ENCODE measurements around the gene EML6.

EML6 gene

DNA sequence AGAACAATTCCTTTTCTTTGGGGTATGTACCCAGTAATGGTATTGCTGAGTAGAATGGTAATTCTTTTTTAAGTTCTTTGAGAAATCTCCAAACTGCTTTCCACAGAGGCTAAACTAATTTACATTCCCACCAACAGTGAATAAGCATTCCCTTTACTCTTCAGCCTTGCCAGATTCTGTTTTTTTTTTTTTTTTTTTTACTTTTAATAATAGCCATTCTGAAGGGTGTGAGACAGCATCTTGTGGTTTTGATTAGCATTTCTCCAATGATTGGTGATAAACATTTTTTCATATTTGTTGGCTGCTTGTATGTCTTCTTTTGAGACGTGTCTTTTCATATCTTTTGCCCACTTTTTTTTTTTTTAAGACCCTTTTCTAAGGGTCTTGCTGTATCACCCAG, 189.4 kb downstream of the EML6 start:
- Histone ChIP-seq H2AFZ (ENCODE audit: low read length) (no peak overlapping the region), H3K9ac (ENCODE audit: low read depth, low read length, poor library complexity, severe bottlenecking) (no peak overlapping the region), H3F3A (ENCODE audit: low read depth) (no peaks in the 10 kb centered on the region), H3K4me3 (ENCODE audit: low read length, poor library complexity, severe bottlenecking) (no peak overlapping the region), H3K4me1 (ENCODE audit: insufficient read depth, low read length, poor library complexity, severe bottlenecking) (no peaks in the 10 kb centered on the region), H3K9me3 (ENCODE audit: insufficient read depth, low read depth, low read length) (no peaks in the 10 kb centered on the region), H3K4me2 (ENCODE audit: low read depth, low read length, poor library complexity, severe bottlenecking) (no peak overlapping the region), H4K20me1 (ENCODE audit: insufficient read depth, low read length, poor library complexity, severe bottlenecking) (no peaks in the 10 kb centered on the region), H3K36me3 (ENCODE audit: insufficient read depth, low read length) (no peaks in the 10 kb centered on the region), H3K27me3 (ENCODE audit: insufficient read depth, low read length, poor library complexity, severe bottlenecking) (no peaks in the 10 kb centered on the region), H3K79me2 (ENCODE audit: insufficient read depth, low read length) (no peaks in the 10 kb centered on the region), H3K9me2 (replicated peaks; ENCODE audit: low read depth, low read length) (no peaks in the 10 kb centered on the region)
- TF ChIP-seq, protein P1, sequence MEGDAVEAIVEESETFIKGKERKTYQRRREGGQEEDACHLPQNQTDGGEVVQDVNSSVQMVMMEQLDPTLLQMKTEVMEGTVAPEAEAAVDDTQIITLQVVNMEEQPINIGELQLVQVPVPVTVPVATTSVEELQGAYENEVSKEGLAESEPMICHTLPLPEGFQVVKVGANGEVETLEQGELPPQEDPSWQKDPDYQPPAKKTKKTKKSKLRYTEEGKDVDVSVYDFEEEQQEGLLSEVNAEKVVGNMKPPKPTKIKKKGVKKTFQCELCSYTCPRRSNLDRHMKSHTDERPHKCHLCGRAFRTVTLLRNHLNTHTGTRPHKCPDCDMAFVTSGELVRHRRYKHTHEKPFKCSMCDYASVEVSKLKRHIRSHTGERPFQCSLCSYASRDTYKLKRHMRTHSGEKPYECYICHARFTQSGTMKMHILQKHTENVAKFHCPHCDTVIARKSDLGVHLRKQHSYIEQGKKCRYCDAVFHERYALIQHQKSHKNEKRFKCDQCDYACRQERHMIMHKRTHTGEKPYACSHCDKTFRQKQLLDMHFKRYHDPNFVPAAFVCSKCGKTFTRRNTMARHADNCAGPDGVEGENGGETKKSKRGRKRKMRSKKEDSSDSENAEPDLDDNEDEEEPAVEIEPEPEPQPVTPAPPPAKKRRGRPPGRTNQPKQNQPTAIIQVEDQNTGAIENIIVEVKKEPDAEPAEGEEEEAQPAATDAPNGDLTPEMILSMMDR (conservative IDR thresholded peaks at IDR 0.05; ENCODE audit: low read length), result no peak
- TF ChIP-seq EZH2phosphoT487 (IDR thresholded peaks at IDR 0.05; ENCODE audit: borderline replicate concordance), result no peak

DNA sequence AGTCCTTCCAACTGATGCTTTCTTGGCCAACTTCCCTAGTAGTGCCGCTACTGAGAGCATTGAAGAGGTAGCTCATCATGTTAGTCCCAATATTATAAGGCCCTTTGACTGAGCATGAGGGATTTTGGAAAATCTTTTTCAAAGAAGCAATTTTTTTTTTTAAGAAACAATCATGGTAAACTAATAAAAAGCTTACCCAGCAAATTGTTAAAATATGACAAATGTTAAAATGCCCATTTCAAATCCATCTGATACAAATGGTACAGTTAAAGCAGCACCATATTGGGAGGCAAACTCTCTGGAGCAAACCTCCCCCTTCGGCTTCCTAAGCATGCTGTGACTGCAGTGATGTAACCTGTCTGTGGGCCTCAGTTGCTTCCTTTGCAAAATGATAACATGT, 191.2 kb downstream of the EML6 start:
- Histone ChIP-seq H3K9ac (ENCODE audit: low read depth, low read length, poor library complexity, severe bottlenecking) (no peak overlapping the region), H3K4me2 (ENCODE audit: low read depth, low read length, poor library complexity, severe bottlenecking) (no peak overlapping the region), H3K9me3 (ENCODE audit: insufficient read depth, low read depth, low read length) (no peaks in the 10 kb centered on the region), H4K20me1 (ENCODE audit: insufficient read depth, low read length, poor library complexity, severe bottlenecking) (no peaks in the 10 kb centered on the region), H3K4me3 (ENCODE audit: low read length, poor library complexity, severe bottlenecking) (no peak overlapping the region), H2AFZ (ENCODE audit: low read length) (no peak overlapping the region), H3K4me1 (ENCODE audit: insufficient read depth, low read length, poor library complexity, severe bottlenecking) (peaks cover 10% of the 10 kb centered on the region), H3K27me3 (ENCODE audit: insufficient read depth, low read length, poor library complexity, severe bottlenecking) (no peaks in the 10 kb centered on the region), H3K79me2 (ENCODE audit: insufficient read depth, low read length) (no peaks in the 10 kb centered on the region), H3F3A (ENCODE audit: low read depth) (no peaks in the 10 kb centered on the region), H3K9me2 (replicated peaks; ENCODE audit: low read depth, low read length) (no peaks in the 10 kb centered on the region), H3K36me3 (ENCODE audit: insufficient read depth, low read length) (no peaks in the 10 kb centered on the region)
- TF ChIP-seq, protein P1 (conservative IDR thresholded peaks at IDR 0.05; ENCODE audit: low read length), result no peak
- TF ChIP-seq EZH2phosphoT487 (IDR thresholded peaks at IDR 0.05; ENCODE audit: borderline replicate concordance), result no peak

DNA sequence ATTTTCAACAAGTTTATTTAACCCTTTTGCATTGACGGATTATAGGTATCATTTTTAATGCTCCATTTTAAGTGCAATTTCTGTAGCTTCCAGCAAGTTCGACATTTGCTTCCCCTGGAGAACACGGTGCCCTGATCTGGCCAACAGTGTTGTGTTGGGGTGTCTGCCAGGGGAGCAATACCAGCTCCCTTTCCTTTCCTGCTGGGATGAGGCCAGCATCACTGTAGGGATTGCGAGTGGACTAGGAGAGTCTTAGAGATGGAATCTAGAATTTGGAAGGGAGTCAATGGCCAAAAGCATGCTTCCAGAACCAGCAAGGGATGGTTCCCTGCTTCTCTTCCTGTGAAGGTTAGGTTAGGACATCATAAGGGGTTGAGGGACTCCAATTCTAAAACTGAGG, 191.6 kb downstream of the EML6 start:
- Histone ChIP-seq H3K4me3 (ENCODE audit: low read length, poor library complexity, severe bottlenecking) (no peak overlapping the region), H3K36me3 (ENCODE audit: insufficient read depth, low read length) (no peaks in the 10 kb centered on the region), H3K79me2 (ENCODE audit: insufficient read depth, low read length) (no peaks in the 10 kb centered on the region), H3K27me3 (ENCODE audit: insufficient read depth, low read length, poor library complexity, severe bottlenecking) (no peaks in the 10 kb centered on the region), H3K4me1 (ENCODE audit: insufficient read depth, low read length, poor library complexity, severe bottlenecking) (peaks cover 15% of the 10 kb centered on the region), H3K4me2 (ENCODE audit: low read depth, low read length, poor library complexity, severe bottlenecking) (no peak overlapping the region), H3K9me3 (ENCODE audit: insufficient read depth, low read depth, low read length) (no peaks in the 10 kb centered on the region), H3K9me2 (replicated peaks; ENCODE audit: low read depth, low read length) (no peaks in the 10 kb centered on the region), H4K20me1 (ENCODE audit: insufficient read depth, low read length, poor library complexity, severe bottlenecking) (no peaks in the 10 kb centered on the region), H3K9ac (ENCODE audit: low read depth, low read length, poor library complexity, severe bottlenecking) (no peak overlapping the region), H3F3A (ENCODE audit: low read depth) (no peaks in the 10 kb centered on the region), H2AFZ (ENCODE audit: low read length) (no peak overlapping the region)
- TF ChIP-seq, protein P1 (conservative IDR thresholded peaks at IDR 0.05; ENCODE audit: low read length), result no peak
- TF ChIP-seq EZH2phosphoT487 (IDR thresholded peaks at IDR 0.05; ENCODE audit: borderline replicate concordance), result no peak
